AG10803 (cell line): Measurements from ENCODE around the gene ALDH9A1.
"Not testable (repeated sequence)": the region's sequence is repeated elsewhere in the genome, so short reads cannot be mapped to it uniquely, and the experiment has no call there.

Experiments used
- DNase-seq: peaks from one replicate; pipeline ENCODE4 v3.0.0; 2010; ENCODE audit warnings: low read depth
- H3K4me3 ChIP-seq: 2 replicates; pipeline ENCODE4 v1.5.1; 2011; ENCODE audit warnings: mild to moderate bottlenecking, low read length, control low read depth
- TF ChIP-seq, protein P1 (sequence below): conservative IDR thresholded peaks from 2 replicates; pipeline ENCODE4 v1.5.1; 2011; ENCODE audit warnings: mild to moderate bottlenecking, low read length, control low read depth, inconsistent platforms

The ALDH9A1 gene

DNA sequence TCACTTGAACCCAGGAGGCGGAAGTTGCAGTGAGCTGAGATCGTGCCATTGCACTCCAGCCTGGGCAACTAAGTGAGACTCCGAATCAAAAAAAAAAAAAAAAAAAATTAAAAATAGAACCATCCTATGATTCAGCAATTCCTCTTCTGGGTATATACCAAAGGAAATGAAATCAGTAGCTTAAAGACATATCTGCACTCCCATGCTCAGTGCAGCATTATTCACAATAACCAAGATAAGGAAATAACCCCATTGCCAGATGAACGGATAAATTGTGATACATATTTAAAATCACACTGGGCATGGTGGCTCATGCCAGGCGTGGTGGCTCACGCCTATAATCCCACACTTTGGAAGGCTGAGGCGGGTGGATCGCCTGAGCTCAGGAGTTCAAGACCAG is 23.8 kb downstream of the ALDH9A1 start:
- no peak overlapping the region for H3K4me3 ChIP-seq
- TF ChIP-seq, protein P1, sequence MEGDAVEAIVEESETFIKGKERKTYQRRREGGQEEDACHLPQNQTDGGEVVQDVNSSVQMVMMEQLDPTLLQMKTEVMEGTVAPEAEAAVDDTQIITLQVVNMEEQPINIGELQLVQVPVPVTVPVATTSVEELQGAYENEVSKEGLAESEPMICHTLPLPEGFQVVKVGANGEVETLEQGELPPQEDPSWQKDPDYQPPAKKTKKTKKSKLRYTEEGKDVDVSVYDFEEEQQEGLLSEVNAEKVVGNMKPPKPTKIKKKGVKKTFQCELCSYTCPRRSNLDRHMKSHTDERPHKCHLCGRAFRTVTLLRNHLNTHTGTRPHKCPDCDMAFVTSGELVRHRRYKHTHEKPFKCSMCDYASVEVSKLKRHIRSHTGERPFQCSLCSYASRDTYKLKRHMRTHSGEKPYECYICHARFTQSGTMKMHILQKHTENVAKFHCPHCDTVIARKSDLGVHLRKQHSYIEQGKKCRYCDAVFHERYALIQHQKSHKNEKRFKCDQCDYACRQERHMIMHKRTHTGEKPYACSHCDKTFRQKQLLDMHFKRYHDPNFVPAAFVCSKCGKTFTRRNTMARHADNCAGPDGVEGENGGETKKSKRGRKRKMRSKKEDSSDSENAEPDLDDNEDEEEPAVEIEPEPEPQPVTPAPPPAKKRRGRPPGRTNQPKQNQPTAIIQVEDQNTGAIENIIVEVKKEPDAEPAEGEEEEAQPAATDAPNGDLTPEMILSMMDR: no peak
- no peak for DNase-seq

DNA sequence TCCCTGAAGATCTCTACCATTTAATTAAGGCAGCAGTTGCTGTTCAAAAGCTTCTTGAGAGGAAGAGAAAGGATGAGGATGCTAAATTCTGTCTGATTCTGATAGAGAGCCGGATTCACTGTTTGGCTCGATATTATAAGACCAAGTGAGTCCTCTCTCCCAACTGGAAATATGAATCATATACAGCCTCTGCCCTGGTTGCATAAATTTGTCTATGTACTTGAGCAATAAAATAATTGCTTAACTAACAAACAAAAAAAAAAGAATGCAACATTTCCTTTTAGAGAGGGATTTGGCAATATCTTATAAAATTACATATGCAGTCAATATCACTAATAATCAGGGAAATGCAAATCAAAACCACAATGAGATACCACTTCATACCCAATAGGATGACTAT is 26.8 kb downstream of the ALDH9A1 start:
- H3K4me3 ChIP-seq: no peak overlapping the region
- peak; percentile 52 for DNase-seq

DNA sequence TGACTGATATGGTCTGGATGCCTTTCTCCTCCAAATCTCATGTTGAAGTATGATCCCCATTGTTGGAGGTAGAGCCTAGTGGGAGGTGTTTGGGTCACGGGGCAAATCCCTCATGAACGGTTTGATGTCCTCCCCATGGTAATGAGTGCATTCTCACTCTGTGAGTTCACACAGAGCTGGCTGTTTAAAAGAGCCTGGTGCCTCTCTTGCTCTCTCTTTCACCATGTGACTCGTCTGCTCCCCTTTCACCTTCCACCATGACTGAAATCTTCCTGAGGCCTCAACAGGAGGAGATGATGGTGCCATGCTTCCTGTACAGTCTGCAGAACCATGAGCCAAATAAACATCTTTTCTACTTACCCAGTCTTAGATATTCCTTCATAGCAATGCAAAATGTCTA is 30.2 kb downstream of the ALDH9A1 start:
- H3K4me3 ChIP-seq: no peak overlapping the region
- DNase-seq: no peak
- TF ChIP-seq, protein P1: no peak

More for the DNA sequence above, 26.8 kb downstream of the ALDH9A1 start:
- TF ChIP-seq, protein P1: no peak

DNA sequence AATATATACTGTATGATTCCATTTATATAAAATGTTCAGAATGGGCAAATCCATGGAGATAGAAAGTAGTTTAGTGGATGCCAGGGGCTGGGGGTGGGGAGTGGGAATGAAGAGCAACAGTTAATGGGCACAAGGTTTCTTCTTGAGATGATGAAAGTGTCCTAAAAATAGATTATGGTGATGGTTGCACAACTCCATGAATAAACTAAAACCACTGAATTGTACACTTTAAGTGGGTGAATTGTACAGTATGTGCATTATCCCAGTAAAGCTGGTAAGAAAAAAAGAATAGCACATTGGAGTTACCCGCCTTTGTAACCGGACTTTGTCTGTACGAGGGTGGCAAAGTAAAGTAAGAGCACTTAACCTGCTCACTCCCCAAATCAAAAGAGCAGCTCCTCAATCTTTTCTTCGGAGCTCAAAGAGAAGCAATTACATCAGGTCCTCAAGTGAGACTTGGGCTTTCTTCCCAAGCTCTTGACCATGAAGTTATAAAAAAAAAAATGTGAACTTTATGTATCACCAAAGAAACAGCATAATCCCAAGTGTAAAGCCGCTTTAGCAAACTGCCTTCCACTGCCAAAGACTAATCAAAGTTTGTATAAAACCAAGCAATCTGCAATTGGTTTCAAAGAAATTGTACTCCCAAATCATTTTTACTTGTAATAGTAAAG is 32.1 kb downstream of the ALDH9A1 start:
- TF ChIP-seq, protein P1: no peak
- peak; percentile 66 for DNase-seq
- H3K4me3 ChIP-seq: no peak overlapping the region

DNA sequence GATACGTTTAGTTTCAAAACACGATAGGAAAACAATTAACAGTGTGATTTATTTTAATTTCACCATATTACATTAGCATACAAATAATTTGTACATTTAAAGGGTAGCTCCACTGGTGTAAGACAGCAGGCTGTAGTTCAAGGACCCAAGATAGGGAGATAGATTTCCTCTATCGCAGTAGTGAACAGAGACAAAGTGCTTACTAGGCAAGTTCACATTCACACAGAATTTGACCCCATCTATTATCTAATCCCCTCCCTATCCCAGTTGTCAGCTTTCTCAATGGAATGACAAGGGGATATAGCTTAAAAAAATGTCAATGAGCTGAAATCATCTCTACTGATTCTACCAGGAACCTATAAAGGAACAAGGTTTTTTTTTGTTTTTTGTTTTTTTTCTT is 36.2 kb downstream of the ALDH9A1 start:
- no peak overlapping the region for H3K4me3 ChIP-seq
- TF ChIP-seq, protein P1: no peak
- no peak for DNase-seq

DNA sequence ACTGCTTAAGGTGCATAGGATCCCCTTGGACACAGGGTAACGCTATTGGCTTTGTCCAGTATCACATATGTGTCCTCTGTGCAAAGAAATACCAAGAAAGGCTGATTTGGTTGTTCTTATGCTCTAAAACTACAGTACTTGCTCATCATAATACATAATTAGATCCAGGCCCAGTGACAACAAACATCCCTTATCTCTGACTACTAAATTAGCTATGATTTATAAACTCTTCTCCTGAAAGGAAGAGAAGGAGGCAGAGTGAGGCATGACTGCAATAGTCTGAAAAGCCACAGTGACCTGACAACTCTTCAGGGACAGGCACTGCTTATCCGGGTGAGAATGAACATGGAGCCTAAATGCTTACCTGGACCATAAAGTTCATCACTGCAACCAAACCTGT is 36.7 kb downstream of the ALDH9A1 start:
- no peak overlapping the region for H3K4me3 ChIP-seq
- DNase-seq: peak; percentile 27
- TF ChIP-seq, protein P1: no peak

DNA sequence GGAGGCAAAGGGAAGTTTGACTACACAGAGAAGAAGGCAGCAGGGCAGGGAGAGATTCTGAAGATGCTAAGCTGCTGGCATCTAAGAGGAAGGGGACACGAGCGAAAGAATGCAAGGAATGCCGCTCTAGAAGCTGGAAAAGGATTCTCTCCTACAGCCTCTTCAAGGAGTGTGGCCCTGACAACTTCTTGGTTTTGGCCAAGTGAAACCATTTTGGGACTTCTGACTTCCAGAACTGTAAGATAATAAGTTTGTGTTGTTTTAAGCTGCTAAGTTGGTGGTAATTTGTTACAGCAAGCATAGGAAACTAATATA is 38.8 kb downstream of the ALDH9A1 start:
- DNase-seq: no peak
- H3K4me3 ChIP-seq: no peak overlapping the region
- TF ChIP-seq, protein P1: no peak

DNA sequence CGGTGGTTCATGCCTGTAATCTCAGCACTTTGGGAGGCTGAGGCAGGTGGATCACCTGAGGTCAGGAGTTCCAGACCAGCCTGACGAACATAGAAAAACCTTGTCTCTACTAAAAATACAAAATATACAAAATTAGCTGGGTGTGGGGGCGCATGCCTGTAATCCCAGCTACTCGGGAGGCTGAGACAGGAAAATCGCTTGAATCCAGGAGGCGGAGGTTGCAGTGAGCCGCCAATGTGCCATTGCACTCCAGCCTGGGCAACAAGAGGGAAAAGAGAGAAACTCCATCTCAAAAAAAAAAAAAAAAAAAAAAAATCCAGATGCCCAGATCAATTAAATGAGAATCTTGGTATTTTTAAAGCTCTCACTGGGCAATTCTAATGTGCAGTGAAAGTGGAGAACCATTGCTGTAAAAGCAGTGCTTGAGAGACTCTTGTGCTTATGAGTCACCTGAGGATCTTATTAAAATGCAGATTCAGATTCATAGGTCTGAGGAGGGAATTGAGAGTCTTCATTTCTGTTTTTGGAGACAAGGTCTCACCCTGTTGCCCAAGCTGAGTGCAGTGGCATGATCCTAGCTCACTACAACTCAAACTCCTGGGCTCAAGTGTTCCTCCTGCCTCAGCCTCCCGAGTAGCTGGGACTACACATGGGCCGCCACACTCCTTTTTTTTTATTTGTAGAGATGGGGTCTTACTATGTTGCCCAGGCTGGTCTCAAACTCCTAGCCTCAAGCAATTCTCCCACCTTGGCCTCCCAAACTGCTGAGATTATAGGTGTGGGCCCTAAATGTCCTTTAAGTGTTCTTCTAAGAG is 39.4 kb downstream of the ALDH9A1 start:
- not testable (repeated sequence) for DNase-seq, H3K4me3 ChIP-seq
